Measurements from ENCODE around the gene DIAPH3. TPM values are rescaled to one million over a fixed set of nuclear protein-coding genes. Genes with fewer than 3 reads are reported as not detected.

The DIAPH3 gene
- polyA plus RNA-seq, 2 donors: 1.3 to 2.2 TPM

DNA sequence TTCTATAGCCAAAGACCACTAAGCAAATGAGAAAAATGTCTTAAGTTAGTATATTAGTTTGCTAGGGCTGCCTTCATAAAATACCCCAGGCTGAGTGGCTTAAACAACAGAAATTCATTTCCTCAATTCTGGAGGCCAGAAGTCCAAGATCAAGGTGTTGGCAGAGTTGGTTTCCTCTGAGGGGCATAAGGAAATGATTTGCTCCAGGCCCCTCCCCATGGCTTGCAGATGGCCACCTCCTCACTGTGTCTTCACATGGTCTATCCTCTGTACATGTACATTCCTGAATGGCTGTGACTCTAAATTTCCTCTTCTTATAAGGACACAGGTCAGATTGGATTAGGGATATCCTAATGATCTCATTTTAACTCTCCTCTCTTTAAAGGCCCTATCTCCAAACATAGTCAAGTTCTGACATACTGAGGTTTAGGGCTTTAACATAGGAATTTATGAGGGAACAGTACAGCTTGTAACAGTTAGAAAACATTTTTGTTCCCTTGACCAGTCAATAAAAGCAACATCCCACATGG lies 307.4 kb downstream of the DIAPH3 start:
- Histone ChIP-seq H3K27me3 (ENCODE audit: control insufficient read depth in 1 of 2, insufficient read depth in 2 of 2, low read length in 2 of 2) (no peaks in the 10 kb centered on the region), H3K36me3 (ENCODE audit: control insufficient read depth in 2 of 2, insufficient read depth in 2 of 2, low read length in 1 of 2) (no peaks in the 10 kb centered on the region), H3K4me1 (ENCODE audit: control insufficient read depth in 2 of 2, insufficient read depth in 2 of 2, low read length in 1 of 2) (no peaks in the 10 kb centered on the region), H3K9me3 (ENCODE audit: control insufficient read depth in 2 of 2, insufficient read depth in 1 of 2, low read depth in 1 of 2, low read length in 1 of 2) (no peaks in the 10 kb centered on the region), H3K27ac (ENCODE audit: low read depth in 2 of 2, low read length in 1 of 2) (no peak overlapping the region), H3K4me3 (ENCODE audit: low read depth in 1 of 2, low read length in 2 of 2) (no peak overlapping the region)

- no peaks in the 10 kb centered on the region for H3K9me3 ChIP-seq (ENCODE audit: control insufficient read depth in 2 of 2, insufficient read depth in 1 of 2, low read depth in 1 of 2, low read length in 1 of 2)
- no peaks in the 10 kb centered on the region for H3K27me3 ChIP-seq (ENCODE audit: control insufficient read depth in 1 of 2, insufficient read depth in 2 of 2, low read length in 2 of 2)
- no peaks in the 10 kb centered on the region for H3K36me3 ChIP-seq (ENCODE audit: control insufficient read depth in 2 of 2, insufficient read depth in 2 of 2, low read length in 1 of 2)
- no peak overlapping the region for H3K4me3 ChIP-seq (ENCODE audit: low read depth in 1 of 2, low read length in 2 of 2)
- WGBS, 2 donors: 89 to 94% methylated on average over 2 of the region's 2 CpGs
- no peaks in the 10 kb centered on the region for H3K4me1 ChIP-seq (ENCODE audit: control insufficient read depth in 2 of 2, insufficient read depth in 2 of 2, low read length in 1 of 2)
- no peak overlapping the region for H3K27ac ChIP-seq (ENCODE audit: low read depth in 2 of 2, low read length in 1 of 2)
These were observed 316.7 kb downstream of the DIAPH3 start for GRCh38 chr13:59846845-59847620.

- Histone ChIP-seq H3K4me3 (ENCODE audit: low read depth in 1 of 2, low read length in 2 of 2) (no peak overlapping the region), H3K9me3 (ENCODE audit: control insufficient read depth in 2 of 2, insufficient read depth in 1 of 2, low read depth in 1 of 2, low read length in 1 of 2) (no peaks in the 10 kb centered on the region), H3K4me1 (ENCODE audit: control insufficient read depth in 2 of 2, insufficient read depth in 2 of 2, low read length in 1 of 2) (no peaks in the 10 kb centered on the region), H3K36me3 (ENCODE audit: control insufficient read depth in 2 of 2, insufficient read depth in 2 of 2, low read length in 1 of 2) (no peaks in the 10 kb centered on the region), H3K27ac (ENCODE audit: low read depth in 2 of 2, low read length in 1 of 2) (no peak overlapping the region), H3K27me3 (ENCODE audit: control insufficient read depth in 1 of 2, insufficient read depth in 2 of 2, low read length in 2 of 2) (no peaks in the 10 kb centered on the region)
- WGBS, 2 donors: 81 to 85% methylated on average over 3 of the region's 3 CpGs
These were observed 320.7 kb downstream of the DIAPH3 start for GRCh38 chr13:59843040-59843439.

DNA sequence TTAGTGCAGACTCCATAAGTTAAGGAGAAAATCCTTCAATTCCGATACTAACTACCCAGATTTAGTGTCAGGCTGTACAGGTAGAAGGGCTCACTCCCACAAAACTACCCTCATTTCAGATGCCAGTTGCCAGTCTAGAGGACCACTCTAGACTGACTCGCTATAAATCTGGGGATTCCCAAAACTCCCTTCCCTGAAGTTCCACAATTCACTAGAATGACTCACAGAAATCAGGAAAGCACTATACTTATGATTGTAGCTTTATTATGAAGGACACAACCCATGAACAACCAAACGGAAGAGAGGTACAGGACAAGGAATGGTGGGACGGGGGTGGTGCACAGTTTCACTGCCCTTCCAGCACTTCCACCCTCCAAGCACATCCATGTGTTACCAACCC lies 321.2 kb downstream of the DIAPH3 start:
- Histone ChIP-seq H3K36me3 (ENCODE audit: control insufficient read depth in 2 of 2, insufficient read depth in 2 of 2, low read length in 1 of 2) (no peaks in the 10 kb centered on the region), H3K4me3 (ENCODE audit: low read depth in 1 of 2, low read length in 2 of 2) (no peak overlapping the region), H3K27ac (ENCODE audit: low read depth in 2 of 2, low read length in 1 of 2) (no peak overlapping the region), H3K27me3 (ENCODE audit: control insufficient read depth in 1 of 2, insufficient read depth in 2 of 2, low read length in 2 of 2) (no peaks in the 10 kb centered on the region), H3K4me1 (ENCODE audit: control insufficient read depth in 2 of 2, insufficient read depth in 2 of 2, low read length in 1 of 2) (no peaks in the 10 kb centered on the region), H3K9me3 (ENCODE audit: control insufficient read depth in 2 of 2, insufficient read depth in 1 of 2, low read depth in 1 of 2, low read length in 1 of 2) (no peaks in the 10 kb centered on the region)
- WGBS, 2 donors: 96% methylated on average over 4 of the region's 4 CpGs

- Histone ChIP-seq H3K36me3 (ENCODE audit: control insufficient read depth in 2 of 2, insufficient read depth in 2 of 2, low read length in 1 of 2) (no peaks in the 10 kb centered on the region), H3K4me1 (ENCODE audit: control insufficient read depth in 2 of 2, insufficient read depth in 2 of 2, low read length in 1 of 2) (no peaks in the 10 kb centered on the region), H3K4me3 (ENCODE audit: low read depth in 1 of 2, low read length in 2 of 2) (no peak overlapping the region), H3K27me3 (ENCODE audit: control insufficient read depth in 1 of 2, insufficient read depth in 2 of 2, low read length in 2 of 2) (no peaks in the 10 kb centered on the region), H3K9me3 (ENCODE audit: control insufficient read depth in 2 of 2, insufficient read depth in 1 of 2, low read depth in 1 of 2, low read length in 1 of 2) (no peaks in the 10 kb centered on the region), H3K27ac (ENCODE audit: low read depth in 2 of 2, low read length in 1 of 2) (no peak overlapping the region)
- 93 to 97% methylated on average over 2 of the region's 2 CpGs for WGBS, 2 donors
These were observed 324.5 kb downstream of the DIAPH3 start for GRCh38 chr13:59839186-59839585.

DNA sequence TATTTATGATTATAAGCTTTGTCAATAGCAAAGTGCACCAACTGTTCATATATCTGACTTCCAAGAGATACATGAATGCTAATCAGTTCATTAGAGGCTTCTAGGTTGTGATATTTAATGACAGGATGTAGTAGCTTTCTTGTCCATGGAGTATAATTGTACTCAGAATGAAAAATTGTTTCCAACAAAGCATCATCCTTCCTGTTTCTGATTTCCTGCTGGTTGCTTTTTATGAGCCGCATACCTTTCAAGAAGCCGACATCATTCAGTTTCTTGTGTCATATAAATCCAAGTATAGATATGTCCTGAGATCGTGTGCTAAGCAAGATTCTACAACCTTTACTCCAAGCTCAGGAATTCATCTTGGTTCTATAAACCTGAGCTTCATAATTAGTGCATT lies 326.6 kb downstream of the DIAPH3 start:
- H3K9me3 ChIP-seq (ENCODE audit: control insufficient read depth in 2 of 2, insufficient read depth in 1 of 2, low read depth in 1 of 2, low read length in 1 of 2): no peaks in the 10 kb centered on the region
- 68 to 82% methylated on average over 3 of the region's 3 CpGs for WGBS, 2 donors
- H3K27me3 ChIP-seq (ENCODE audit: control insufficient read depth in 1 of 2, insufficient read depth in 2 of 2, low read length in 2 of 2): no peaks in the 10 kb centered on the region
- no peaks in the 10 kb centered on the region for H3K4me1 ChIP-seq (ENCODE audit: control insufficient read depth in 2 of 2, insufficient read depth in 2 of 2, low read length in 1 of 2)
- H3K4me3 ChIP-seq (ENCODE audit: low read depth in 1 of 2, low read length in 2 of 2): no peak overlapping the region
- H3K27ac ChIP-seq (ENCODE audit: low read depth in 2 of 2, low read length in 1 of 2): no peak overlapping the region
- H3K36me3 ChIP-seq (ENCODE audit: control insufficient read depth in 2 of 2, insufficient read depth in 2 of 2, low read length in 1 of 2): no peaks in the 10 kb centered on the region

DNA sequence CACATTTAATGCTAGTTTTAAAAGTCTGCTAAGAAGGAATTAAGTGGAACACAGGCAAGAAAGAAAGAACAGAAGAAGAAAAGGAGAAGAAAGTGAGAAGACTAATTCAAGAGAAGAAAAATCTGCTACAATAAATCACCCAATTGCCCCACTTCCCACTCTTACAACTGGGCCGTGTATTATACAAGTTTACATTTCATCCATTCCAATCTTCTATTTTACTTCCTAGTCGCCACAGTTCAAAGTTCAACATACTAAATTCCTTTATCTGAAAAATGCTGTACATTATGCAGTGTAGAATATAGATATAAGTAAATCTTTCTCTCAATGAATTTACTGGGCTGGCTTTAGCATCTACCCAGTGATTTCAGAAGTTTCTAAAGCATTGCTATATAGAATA lies 328.2 kb downstream of the DIAPH3 start:
- Histone ChIP-seq H3K9me3 (ENCODE audit: control insufficient read depth in 2 of 2, insufficient read depth in 1 of 2, low read depth in 1 of 2, low read length in 1 of 2) (no peaks in the 10 kb centered on the region), H3K4me1 (ENCODE audit: control insufficient read depth in 2 of 2, insufficient read depth in 2 of 2, low read length in 1 of 2) (no peaks in the 10 kb centered on the region), H3K36me3 (ENCODE audit: control insufficient read depth in 2 of 2, insufficient read depth in 2 of 2, low read length in 1 of 2) (no peaks in the 10 kb centered on the region), H3K27me3 (ENCODE audit: control insufficient read depth in 1 of 2, insufficient read depth in 2 of 2, low read length in 2 of 2) (no peaks in the 10 kb centered on the region), H3K4me3 (ENCODE audit: low read depth in 1 of 2, low read length in 2 of 2) (no peak overlapping the region), H3K27ac (ENCODE audit: low read depth in 2 of 2, low read length in 1 of 2) (no peak overlapping the region)
- 67 to 81% methylated on average over 2 of the region's 2 CpGs for WGBS, 2 donors

GRCh38 chr13:59834801-59835200 lies 328.9 kb downstream of the DIAPH3 start:
- Histone ChIP-seq H3K9me3 (ENCODE audit: control insufficient read depth in 2 of 2, insufficient read depth in 1 of 2, low read depth in 1 of 2, low read length in 1 of 2) (no peaks in the 10 kb centered on the region), H3K4me3 (ENCODE audit: low read depth in 1 of 2, low read length in 2 of 2) (no peak overlapping the region), H3K36me3 (ENCODE audit: control insufficient read depth in 2 of 2, insufficient read depth in 2 of 2, low read length in 1 of 2) (no peaks in the 10 kb centered on the region), H3K27me3 (ENCODE audit: control insufficient read depth in 1 of 2, insufficient read depth in 2 of 2, low read length in 2 of 2) (no peaks in the 10 kb centered on the region), H3K4me1 (ENCODE audit: control insufficient read depth in 2 of 2, insufficient read depth in 2 of 2, low read length in 1 of 2) (no peaks in the 10 kb centered on the region), H3K27ac (ENCODE audit: low read depth in 2 of 2, low read length in 1 of 2) (no peak overlapping the region)

- Histone ChIP-seq H3K36me3 (ENCODE audit: control insufficient read depth in 2 of 2, insufficient read depth in 2 of 2, low read length in 1 of 2) (no peaks in the 10 kb centered on the region), H3K27me3 (ENCODE audit: control insufficient read depth in 1 of 2, insufficient read depth in 2 of 2, low read length in 2 of 2) (no peaks in the 10 kb centered on the region), H3K4me3 (ENCODE audit: low read depth in 1 of 2, low read length in 2 of 2) (no peak overlapping the region), H3K4me1 (ENCODE audit: control insufficient read depth in 2 of 2, insufficient read depth in 2 of 2, low read length in 1 of 2) (no peaks in the 10 kb centered on the region), H3K9me3 (ENCODE audit: control insufficient read depth in 2 of 2, insufficient read depth in 1 of 2, low read depth in 1 of 2, low read length in 1 of 2) (no peaks in the 10 kb centered on the region), H3K27ac (ENCODE audit: low read depth in 2 of 2, low read length in 1 of 2) (no peak overlapping the region)
These were observed 334.0 kb downstream of the DIAPH3 start for GRCh38 chr13:59829690-59830089.

DNA sequence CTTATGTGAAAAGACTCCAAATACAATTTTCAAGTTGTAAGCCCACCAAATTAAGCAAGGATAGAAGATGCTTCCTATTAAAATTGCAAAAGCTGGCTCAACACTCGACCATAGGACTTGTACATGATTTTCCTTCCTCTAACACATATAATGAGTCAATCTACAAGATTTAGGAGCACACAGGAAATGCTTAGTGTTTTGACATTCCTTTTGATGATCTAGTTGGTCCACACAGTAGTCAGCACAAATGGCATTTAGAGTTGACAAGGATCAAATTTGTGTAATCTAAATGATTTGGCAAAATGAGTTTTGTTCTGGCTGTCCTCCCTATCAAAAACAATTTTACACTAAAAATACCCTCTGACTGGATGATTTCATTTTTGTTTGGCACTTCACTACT lies 340.2 kb downstream of the DIAPH3 start:
- 55 to 56% methylated on average over 1 of the region's 1 CpG for WGBS, 2 donors
- Histone ChIP-seq H3K36me3 (ENCODE audit: control insufficient read depth in 2 of 2, insufficient read depth in 2 of 2, low read length in 1 of 2) (no peaks in the 10 kb centered on the region), H3K27ac (ENCODE audit: low read depth in 2 of 2, low read length in 1 of 2) (no peak overlapping the region), H3K4me3 (ENCODE audit: low read depth in 1 of 2, low read length in 2 of 2) (no peak overlapping the region), H3K4me1 (ENCODE audit: control insufficient read depth in 2 of 2, insufficient read depth in 2 of 2, low read length in 1 of 2) (no peaks in the 10 kb centered on the region), H3K27me3 (ENCODE audit: control insufficient read depth in 1 of 2, insufficient read depth in 2 of 2, low read length in 2 of 2) (no peaks in the 10 kb centered on the region), H3K9me3 (ENCODE audit: control insufficient read depth in 2 of 2, insufficient read depth in 1 of 2, low read depth in 1 of 2, low read length in 1 of 2) (no peaks in the 10 kb centered on the region)
